Tibial artery (tissue), 4 donors: ENCODE measurements around the gene VPS13C.
"Not testable (repeated sequence)": the region's sequence is repeated elsewhere in the genome, so short reads cannot be mapped to it uniquely, and the experiment has no call there.

Source experiments
- DNase-seq, 2 donors: peaks; one replicate each; pipeline ENCODE4 v3.0.0-alpha.2; 2019
- H3K27ac ChIP-seq, 2 donors: fragments of 200-600 bp; sonication (generic) in 1 of 2; 1 replicate in 1 of 2; 2 replicates in 1 of 2; pipeline ENCODE4 v1.5.1; 2018 to 2019; ENCODE audit warnings: mild to moderate bottlenecking in 1 of 2
- H3K27me3 ChIP-seq, 2 donors: fragments of 200-600 bp; sonication (generic) in 1 of 2; one replicate each; pipeline versions ENCODE4 v1.5.1 to v1.6.0; 2016 to 2019
- H3K36me3 ChIP-seq, 3 donors: fragments of 200-600 bp; sonication (generic) in 2 of 3; one replicate each; pipeline ENCODE4 v1.5.1; 2016 to 2019; ENCODE audit warnings: mild to moderate bottlenecking in 2 of 3
- H3K4me1 ChIP-seq, 4 donors: fragments of 200-600 bp; sonication (generic) in 2 of 4; 1 replicate in 3 of 4; 2 replicates in 1 of 4; pipeline ENCODE4 v1.5.1; 2016 to 2019
- H3K4me3 ChIP-seq, 2 donors: fragments of 200-600 bp; sonication (generic) in 1 of 2; 1 replicate in 1 of 2; 2 replicates in 1 of 2; pipeline ENCODE4 v1.5.1; 2018 to 2019; ENCODE audit warnings: mild to moderate bottlenecking in 2 of 2
- H3K9me3 ChIP-seq, 3 donors: fragments of 200-600 bp; sonication (generic) in 1 of 3; one replicate each; pipeline ENCODE4 v1.5.1; 2016 to 2019
- intact Hi-C: fragments of 100-400 bp; cut with DNase I; formaldehyde crosslinking; loops from one replicate; pipeline ENCODE4 v1.15.0; 2023; ENCODE audit warnings: low total_unique reads
- TF ChIP-seq, protein P1 (sequence below), 2 experiments: fragments of 200-600 bp in 1 of 2; fragments of 450-650 bp in 1 of 2; IDR thresholded peaks; one replicate each; pipeline ENCODE4 v1.5.1; 2017 to 2019; ENCODE audit warnings: antibody characterized with exemption in 2 of 2, mild to moderate bottlenecking in 1 of 2, moderate library complexity in 1 of 2

Gene VPS13C

DNA sequence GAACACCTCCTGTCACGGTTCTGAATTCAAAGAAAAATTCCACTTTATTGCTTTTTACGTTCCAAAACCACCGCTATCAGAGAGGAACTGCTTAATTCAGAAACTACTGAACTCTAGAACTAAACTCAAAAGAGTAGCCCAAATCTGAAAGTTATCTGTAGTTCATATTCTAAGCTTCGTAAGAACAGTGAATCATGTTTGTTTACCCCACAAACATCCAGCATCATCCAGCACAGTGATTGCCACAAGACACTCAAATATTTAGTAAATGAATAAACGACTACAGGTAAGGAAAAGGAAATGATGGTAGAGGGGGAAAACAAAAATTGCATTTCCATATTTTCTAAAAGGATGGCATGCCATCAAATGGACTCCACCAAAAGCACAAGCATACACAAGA lies 32.3 kb downstream of the VPS13C start:
- Histone ChIP-seq H3K4me1 (no peaks in the 10 kb centered on the region), H3K27ac (no peak overlapping the region), H3K27me3 (no peaks in the 10 kb centered on the region), H3K4me3 (no peak overlapping the region), H3K36me3 (peaks cover 9 to 16% (median 16%) of the 10 kb centered on the region in 3 donors), H3K9me3 (no peaks in the 10 kb centered on the region)
- intact Hi-C loops: no loop called here
- DNase-seq: no peak
- TF ChIP-seq, protein P1, sequence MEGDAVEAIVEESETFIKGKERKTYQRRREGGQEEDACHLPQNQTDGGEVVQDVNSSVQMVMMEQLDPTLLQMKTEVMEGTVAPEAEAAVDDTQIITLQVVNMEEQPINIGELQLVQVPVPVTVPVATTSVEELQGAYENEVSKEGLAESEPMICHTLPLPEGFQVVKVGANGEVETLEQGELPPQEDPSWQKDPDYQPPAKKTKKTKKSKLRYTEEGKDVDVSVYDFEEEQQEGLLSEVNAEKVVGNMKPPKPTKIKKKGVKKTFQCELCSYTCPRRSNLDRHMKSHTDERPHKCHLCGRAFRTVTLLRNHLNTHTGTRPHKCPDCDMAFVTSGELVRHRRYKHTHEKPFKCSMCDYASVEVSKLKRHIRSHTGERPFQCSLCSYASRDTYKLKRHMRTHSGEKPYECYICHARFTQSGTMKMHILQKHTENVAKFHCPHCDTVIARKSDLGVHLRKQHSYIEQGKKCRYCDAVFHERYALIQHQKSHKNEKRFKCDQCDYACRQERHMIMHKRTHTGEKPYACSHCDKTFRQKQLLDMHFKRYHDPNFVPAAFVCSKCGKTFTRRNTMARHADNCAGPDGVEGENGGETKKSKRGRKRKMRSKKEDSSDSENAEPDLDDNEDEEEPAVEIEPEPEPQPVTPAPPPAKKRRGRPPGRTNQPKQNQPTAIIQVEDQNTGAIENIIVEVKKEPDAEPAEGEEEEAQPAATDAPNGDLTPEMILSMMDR (IDR thresholded peaks at IDR 0.05): no peak

DNA sequence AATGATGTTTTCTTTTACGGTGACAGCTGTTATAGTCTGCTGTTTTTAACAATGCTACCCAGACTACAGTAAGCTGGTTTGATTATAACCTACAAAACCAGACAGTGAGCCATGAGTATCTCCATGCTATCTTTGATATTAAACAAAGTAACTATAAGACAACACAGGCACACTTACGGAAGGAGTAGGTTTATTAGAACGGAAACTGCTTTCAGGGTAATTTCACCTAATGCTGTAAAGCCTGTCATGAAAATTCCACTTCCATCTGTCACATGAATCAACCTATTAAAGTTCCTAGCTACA lies 33.0 kb downstream of the VPS13C start:
- Histone ChIP-seq H3K27me3 (no peaks in the 10 kb centered on the region), H3K36me3 (peaks cover 9 to 19% (median 16%) of the 10 kb centered on the region in 3 donors), H3K9me3 (no peaks in the 10 kb centered on the region), H3K4me3 (no peak overlapping the region), H3K4me1 (no peaks in the 10 kb centered on the region), H3K27ac (no peak overlapping the region)
- TF ChIP-seq, protein P1 (IDR thresholded peaks at IDR 0.05): no peak
- DNase-seq: no peak
- intact Hi-C loops: no loop called here

DNA sequence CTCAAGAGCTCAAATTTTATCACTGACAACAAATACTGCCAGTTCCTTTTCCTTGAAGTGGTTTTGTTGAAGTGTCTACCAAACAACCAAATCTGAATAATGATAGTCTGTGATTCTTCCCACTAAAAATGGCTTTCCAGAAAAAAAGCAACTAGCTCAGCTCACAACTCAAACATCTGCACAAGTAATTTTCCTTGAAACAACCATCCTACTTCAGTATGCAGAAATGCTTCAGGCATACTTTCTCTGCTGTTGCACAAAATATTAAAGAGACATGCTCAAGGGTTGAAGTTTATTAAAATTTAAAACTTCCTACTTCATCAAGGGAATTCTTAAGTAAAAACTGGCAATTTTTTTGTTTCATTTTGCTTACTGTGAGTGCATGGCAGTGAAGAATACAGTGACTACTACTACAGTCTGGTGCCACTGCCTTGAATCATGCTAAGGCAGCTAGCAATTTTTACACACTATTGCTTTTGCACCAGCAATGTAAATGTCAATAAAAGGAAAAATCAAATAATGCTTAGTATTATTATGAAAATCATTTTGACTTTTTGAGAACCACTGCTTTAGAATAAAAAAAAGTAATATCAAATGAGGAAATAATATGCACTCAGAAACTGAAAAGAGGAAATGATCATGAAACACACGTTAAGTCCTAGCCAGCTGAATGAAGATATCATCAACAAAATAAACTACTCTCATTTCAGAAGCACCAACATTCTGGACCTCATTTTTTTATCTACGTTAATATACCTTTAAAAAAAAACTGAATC lies 33.6 kb downstream of the VPS13C start:
- DNase-seq: no peak
- Histone ChIP-seq H3K27me3 (no peaks in the 10 kb centered on the region), H3K4me1 (no peaks in the 10 kb centered on the region), H3K36me3 (peaks cover 9 to 23% (median 22%) of the 10 kb centered on the region in 3 donors), H3K27ac (no peak overlapping the region), H3K4me3 (no peak overlapping the region), H3K9me3 (no peaks in the 10 kb centered on the region)
- TF ChIP-seq, protein P1 (IDR thresholded peaks at IDR 0.05): no peak
- intact Hi-C loops: no loop called here

DNA sequence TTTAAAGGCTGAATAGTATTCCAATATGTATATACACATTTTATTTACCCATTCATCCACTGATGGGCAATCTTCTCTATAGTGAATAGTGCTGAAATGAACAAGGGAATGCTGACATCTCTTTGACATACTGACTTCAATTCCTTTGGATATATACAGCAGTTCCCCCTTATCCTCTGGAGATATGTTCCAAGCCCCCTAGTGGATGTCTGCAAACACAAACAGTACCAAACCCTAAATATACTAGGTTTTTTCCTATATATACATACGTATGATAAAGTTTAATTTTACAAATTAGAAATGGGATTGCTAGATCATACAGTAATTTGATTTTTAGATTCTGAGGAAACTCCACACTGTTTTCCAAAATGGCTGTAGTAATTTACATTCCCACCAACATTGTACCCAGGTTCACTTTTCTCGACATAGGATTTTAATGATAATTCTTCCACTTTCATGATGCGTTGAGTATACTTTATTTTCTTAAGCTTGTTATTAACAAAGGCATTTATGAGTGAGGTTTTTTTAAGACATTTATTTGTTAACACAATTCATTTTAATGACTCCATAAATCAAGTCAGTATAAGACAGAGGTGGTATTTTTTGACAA lies 38.2 kb downstream of the VPS13C start:
- Histone ChIP-seq H3K9me3 (no peaks in the 10 kb centered on the region), H3K4me1 (no peaks in the 10 kb centered on the region), H3K27ac (no peak overlapping the region), H3K36me3 (peaks cover 14 to 28% (median 18%) of the 10 kb centered on the region in 3 donors), H3K27me3 (no peaks in the 10 kb centered on the region), H3K4me3 (no peak overlapping the region)
- TF ChIP-seq, protein P1 (IDR thresholded peaks at IDR 0.05): no peak
- no peak for DNase-seq
- intact Hi-C loops: no loop called here

DNA sequence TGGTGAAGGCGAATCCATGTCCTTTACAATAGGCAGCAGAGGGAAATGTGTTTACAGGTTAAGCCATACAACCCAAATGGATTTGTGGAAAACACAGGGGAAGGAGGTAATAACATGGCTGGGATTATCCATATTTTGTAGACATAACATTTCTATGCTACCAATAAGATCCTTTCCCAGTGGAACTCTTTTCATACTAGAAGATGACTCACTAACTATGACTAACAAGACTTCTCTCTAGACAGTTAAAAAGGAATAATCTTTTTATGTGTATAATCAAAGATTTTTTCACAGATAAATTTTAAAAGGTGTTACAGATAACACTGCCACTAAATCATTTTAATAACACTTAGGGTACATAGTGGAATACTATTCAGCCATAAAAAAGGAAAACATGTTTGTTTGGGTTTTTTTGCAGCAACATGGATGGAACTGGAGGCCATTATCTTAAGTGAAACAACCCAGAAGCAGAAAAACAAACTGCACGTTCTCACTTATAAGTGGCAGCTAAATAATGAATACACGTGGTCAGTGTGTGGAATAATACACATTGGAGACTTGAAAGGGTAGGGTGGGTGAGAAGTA lies 39.6 kb downstream of the VPS13C start:
- Histone ChIP-seq H3K27me3 (no peaks in the 10 kb centered on the region), H3K27ac (no peak overlapping the region), H3K4me3 (no peak overlapping the region), H3K4me1 (no peaks in the 10 kb centered on the region), H3K36me3 (peaks cover 14 to 28% (median 18%) of the 10 kb centered on the region in 3 donors), H3K9me3 (no peaks in the 10 kb centered on the region)
- no peak for DNase-seq
- TF ChIP-seq, protein P1 (IDR thresholded peaks at IDR 0.05): no peak
- intact Hi-C loops: no loop called here

DNA sequence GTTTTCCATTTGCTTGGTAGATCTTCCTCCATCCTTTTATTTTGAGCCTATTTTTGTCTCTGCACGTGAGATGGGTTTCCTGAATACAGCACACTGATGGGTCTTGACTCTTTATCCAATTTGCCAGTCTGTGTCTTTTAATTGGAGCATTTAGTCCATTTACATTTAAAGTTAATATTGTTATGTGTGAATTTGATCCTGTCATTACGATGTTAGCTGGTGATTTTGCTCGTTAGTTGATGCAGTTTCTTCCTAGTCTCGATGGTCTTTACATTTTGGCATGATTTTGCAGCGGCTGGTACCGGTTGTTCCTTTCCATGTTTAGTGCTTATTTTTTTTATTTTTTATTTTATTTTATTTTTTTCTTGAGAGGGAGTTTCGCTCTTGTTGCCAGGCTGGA lies 54.9 kb downstream of the VPS13C start:
- H3K9me3 ChIP-seq, intact Hi-C loops, H3K4me1 ChIP-seq, DNase-seq, H3K4me3 ChIP-seq, H3K27me3 ChIP-seq, H3K27ac ChIP-seq: not testable (repeated sequence)
- H3K36me3 ChIP-seq: peaks cover 31 to 42% (median 31%) of the 10 kb centered on the region in 3 donors
